HG03139 (cell line): ENCODE measurements around the gene KLK11.
"Not testable (repeated sequence)": the region's sequence is repeated elsewhere in the genome, so short reads cannot be mapped to it uniquely, and the experiment has no call there.

Experiments used
- ATAC-seq: cut with Tn5 transposase; IDR thresholded peaks from one replicate; pipeline ENCODE4 v1.9.1; 2021; ENCODE audit not compliant: unreplicated experiment

Gene KLK11

DNA sequence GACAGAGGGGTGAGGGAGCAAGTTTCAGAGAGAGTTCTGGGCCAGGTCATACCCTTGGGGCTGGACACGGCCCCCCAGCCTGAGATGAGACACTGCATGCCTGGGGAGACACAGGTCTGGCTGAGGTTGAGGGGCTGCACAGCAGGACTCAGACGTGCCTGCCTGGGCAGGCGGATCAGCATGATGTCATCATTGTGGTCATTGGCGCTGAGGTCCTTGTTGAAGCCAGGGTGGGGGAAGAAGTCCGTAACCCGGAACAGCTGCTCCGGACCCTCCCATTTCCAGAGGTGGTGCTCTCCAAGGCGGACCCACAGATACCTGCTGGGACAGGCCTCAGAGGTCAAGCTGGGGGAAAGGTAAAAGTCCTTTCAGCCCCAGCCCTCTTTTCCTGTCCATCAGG, 20.0 kb downstream of the KLK11 start:
- no peak for ATAC-seq

DNA sequence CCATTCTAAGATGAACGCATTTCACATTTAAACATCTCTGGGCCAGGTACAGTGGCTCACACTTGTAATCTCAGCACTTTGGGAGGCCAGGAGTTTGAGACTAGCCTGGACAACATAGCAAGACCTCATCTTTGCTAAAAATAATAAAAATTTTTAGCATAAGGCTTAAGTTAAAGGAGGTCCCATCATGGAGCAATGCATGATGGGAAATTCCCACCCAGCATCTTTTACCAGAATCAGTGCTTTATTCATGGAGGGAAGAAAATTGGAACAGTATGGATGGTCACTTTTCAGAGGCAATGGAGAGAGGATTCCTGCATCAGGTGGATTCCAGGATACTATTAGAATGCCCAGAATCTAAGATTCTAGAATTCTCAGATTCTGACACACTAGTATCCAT, 21.2 kb downstream of the KLK11 start:
- ATAC-seq: no peak

DNA sequence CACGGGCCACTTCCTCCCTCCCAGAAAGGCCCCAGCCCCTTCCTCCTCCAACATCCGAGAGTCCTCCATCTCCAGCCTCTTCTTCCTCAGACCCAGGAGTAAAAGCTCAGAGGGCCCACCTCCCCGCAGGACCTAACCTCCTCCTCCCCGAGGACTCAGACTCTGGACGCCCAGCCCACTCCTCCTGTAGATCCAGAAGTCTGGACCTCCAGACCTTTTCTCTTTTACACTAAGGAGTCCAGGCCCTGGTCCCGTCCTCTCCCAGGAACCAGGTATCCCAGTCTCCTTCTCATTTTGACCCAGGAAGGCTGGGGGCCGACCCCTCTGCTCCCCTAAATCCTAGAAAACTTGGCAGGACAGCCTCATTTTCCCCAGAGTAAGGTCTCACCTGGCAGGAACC, 23.1 kb downstream of the KLK11 start:
- ATAC-seq: no peak

DNA sequence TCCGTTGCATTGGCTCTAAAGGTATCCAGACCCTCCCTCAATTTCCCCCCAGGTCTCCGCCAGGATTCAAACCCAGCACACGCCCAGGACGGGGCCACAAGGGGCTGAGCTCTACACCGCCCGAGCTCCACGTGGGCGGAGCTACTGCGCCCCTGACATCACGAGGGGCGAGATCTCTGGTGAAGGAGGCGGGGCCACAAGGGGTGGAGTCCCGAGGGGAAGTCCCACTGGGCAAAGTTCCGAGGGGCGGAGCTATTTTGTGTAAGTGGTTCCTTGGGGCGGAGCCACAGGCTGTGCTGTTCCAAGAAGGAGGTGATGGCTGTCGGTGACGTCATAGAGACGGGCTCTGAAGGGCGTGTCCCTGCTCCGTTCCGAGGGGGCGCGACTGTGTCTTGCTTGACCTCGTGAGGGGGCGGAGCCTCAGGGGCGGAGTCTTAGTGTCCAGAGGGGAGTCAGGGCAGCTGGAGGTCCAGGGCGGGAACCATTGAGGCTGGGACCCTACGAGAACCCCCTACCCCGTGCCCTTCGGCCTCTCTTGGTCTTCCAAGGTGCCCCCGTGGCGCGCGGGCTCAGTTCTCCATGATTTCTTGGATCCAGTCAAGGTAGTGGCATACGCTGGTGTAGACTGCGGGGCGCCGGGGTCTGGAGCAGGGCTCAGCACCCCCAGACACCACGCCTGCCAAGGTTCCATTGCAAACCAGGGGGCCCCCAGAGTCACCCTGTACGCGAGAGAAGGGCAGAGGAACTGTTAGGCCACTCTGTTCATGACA, 23.7 kb downstream of the KLK11 start:
- no peak for ATAC-seq

DNA sequence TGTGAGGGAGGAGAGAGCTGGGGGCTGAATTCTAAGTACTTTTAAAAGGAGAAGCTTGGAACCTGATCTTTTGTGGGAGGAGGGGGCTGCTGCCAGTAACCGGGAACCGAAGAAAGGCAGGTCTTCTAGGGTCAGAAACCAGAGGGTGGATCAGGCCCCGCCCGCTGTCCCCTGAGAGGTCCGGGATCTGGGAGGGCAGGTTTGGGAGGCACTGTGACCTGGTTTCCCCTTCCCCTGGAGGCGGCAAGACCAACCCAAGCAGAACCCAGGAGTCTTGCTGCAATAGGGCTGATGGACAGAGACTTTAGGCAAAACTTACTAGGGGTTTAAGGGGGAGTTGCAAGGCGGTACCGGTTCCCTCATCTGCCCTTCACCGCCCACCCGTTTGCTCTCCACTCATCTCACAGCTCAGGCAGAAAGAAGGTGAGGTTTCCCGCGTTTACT, 24.3 kb downstream of the KLK11 start:
- no peak for ATAC-seq

DNA sequence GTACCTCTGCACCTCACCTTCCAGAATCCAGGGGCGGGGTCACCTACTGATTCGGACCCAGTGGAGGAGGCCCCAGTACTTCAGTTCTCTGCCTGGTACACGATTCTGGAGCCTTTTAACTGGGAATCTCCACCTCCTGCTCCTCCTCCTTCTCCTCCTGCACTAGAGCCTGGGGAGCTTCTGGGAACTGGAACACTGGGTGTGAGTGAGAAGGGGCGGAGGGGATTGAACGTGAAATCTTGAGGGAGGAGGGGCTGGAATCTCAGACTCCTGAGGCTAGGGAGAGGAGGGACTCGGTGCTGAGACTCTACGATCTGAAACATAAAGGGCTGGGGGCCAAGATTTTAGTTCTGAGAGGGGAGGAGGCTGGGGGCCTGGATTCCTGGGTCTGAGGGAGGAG, 24.9 kb downstream of the KLK11 start, which contains the start of gene KLK8:
TSS of gene KLK8 (minus strand) at position 90 of the 400 bp plus-strand sequence. CDS start 437 bp downstream, outside the sequence.
- no peak for ATAC-seq

DNA sequence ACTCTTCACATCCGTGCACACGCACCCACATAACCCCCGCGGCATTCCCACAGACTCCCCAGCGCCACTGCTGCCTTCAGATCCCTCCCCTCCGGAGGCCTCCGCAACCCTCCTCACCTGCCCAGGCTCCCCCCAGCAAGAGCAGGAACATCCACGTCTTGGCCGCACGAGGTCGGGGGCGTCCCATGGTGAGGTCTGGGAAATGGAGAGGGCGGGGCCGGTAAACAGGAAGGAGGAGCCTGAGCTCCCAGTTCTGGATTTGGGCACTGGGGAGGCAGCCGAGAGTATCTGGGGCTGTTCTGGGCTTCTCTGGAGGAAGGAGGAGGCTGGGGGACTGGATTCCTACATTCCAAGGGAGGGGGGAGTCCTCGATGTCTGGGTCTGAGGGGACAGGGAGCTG, 25.4 kb downstream of the KLK11 start:
- ATAC-seq: no peak

DNA sequence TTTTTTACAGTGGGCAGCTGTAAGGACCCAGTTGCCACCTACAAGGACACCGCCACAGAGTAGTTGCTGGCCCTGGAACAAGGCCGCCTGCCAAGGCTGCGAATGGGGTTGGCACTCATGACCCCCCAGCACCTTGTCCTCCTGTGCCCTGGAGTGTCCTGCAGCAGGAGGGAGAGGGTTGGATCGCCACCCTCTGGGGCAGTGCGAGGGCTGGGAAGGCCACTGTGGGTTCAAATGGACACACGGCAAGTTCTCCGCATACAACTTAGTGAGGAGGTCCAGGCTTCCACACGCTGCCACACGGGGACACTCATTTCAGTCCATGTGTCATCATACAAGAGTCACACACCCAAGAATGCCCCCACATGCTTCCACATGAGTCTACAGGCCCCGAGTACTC, 26.0 kb downstream of the KLK11 start:
- ATAC-seq: no peak

DNA sequence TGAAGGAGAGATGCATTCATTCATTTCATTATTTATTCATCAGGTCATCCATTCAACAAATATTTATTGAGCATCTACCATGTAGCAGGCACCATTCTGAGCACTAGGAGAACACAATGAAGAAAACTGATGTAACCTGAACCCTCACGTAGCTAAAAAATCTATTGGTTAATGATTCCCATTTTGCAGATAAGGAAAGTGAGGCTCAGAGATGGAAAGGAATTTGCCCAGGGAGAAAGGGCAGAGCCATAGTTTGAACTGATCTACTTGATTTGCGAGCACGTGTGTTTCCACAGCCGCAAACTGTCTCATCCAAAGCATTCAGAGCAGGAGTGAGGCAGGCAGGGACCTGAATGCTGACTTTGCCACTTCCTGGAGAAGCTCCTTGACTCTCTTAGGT, 27.7 kb downstream of the KLK11 start:
- ATAC-seq: no peak

DNA sequence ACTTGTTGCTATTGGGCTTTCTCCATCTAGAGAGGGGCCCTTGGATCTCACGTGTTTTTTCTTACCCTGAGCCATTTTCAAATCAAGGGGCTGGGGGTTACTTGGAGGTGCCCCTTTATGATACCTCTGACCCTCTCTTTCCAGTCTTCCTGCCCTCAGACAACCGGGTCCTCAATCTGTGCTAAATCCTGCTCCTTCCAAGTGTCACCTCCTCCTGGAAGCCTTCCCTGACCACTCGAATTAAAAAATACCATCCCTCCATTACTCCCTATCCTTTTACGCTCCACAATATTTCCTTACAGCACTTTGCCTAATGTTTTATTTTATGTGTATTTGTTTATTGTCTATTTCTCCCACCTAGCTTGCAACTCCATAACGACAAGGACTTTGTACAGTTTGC, 28.4 kb downstream of the KLK11 start:
- no peak for ATAC-seq

DNA sequence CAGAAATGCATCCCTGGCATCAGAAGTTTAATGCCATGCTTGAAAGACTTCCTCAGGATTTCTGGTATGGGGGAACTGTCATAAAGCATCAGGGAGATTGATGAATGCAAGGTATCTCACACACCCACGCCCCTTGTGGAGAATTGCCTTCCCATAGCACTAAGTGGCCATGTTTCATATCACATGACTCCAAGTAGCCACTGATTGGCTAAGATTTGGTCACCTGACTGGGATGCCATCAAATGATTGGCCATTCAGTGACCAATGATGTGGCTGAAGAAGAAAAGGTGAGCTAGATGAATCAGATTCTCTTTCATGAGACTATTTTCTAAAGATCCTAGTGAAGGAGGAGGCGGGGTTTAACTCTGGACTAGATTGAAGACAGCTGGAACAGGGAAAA, 32.3 kb downstream of the KLK11 start:
- no peak for ATAC-seq

DNA sequence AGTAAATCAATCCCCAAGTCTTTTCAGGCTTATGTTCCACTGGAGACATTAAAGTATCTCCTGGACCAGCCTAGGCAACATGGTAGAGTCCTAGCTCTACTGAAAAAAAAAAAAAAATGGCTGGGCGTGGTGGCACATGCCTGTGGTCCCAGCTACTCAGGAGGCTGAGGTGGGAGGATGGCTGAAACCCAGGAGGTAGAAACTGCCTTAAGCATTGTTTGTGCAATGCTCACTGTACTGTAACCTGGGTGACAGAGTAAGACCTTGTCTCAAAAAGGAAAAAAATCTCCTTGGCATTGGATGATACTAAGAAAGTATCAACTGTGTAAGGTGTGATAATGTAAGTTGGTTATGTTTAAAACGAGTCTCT, 33.8 kb downstream of the KLK11 start:
- ATAC-seq: no peak

DNA sequence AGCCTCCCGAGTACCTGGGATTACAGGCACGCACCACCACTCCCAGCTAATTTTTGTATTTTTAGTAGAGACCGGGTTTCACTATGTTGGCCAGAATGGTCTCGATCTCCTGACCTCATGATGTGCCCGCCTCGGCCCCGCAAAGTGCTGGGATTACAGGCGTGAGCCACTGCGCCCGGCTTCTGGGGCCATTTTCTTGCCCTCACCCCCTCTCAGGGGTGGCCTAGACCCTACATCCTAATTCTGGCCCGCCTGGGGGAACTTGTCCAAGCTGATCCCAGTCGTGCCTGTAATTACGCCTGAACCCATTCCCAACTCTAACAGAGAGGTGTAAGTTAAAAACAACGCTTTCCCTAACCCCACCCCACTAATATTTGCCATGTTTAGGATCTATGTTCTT, 42.0 kb downstream of the KLK11 start:
- ATAC-seq: not testable (repeated sequence)

DNA sequence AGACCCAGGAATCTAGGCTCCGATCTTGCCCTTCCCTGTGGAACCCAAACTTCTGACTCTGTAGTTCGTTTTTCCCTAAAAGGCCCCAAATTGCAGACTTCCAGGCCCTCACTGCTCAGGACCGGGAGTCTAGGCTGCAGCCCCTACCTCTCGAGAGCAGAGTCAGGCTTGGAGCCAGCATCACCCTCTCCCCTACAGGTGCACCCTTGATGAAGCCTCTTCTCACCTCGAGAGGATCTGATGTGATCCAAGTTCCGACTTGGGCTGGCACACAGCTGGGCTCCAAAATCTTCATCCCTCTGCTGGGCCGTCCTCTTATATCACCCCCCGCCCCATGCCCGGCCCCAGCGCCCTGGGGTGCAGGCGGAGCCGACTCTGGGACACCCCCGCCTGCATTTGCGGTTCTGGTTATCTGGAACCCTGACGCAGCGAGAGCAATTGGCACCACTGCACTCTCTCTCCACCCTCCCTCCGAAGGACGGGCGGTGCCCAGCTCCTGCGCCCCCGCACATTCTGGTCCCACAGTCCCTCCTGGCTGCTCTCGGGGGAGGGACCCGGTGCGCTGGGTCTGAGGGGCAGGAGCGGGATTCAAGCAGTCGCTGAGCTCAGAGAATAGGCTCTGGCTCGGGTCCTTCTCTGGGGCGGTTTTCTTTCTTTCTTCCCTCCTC, 42.7 kb downstream of the KLK11 start, which contains the start of gene KLK7:
TSS of gene KLK7 (minus strand) at position 293 of the 668 bp plus-strand sequence. CDS start 1,518 bp downstream, outside the sequence.
- ATAC-seq: no peak

DNA sequence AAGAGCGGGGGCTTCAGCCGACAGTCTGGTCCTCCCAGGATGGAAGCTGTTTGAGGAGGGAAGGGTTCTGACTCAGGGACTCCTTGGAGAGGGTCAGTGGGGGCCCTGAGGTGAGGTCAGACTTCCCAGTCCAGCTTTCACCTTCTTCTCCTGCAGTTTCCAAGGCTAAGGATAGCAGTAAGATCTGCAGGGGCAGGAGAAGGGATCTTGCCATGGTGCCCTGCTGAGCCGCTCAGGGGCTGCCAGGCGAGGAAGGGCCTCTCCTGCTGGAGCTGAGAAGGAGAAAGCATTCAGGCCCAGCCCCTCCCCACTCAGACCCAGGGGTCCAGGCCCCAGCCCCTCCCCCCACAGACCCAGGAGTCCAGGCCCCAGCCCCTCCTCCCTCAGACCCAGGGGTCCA, 44.2 kb downstream of the KLK11 start:
- ATAC-seq: no peak

DNA sequence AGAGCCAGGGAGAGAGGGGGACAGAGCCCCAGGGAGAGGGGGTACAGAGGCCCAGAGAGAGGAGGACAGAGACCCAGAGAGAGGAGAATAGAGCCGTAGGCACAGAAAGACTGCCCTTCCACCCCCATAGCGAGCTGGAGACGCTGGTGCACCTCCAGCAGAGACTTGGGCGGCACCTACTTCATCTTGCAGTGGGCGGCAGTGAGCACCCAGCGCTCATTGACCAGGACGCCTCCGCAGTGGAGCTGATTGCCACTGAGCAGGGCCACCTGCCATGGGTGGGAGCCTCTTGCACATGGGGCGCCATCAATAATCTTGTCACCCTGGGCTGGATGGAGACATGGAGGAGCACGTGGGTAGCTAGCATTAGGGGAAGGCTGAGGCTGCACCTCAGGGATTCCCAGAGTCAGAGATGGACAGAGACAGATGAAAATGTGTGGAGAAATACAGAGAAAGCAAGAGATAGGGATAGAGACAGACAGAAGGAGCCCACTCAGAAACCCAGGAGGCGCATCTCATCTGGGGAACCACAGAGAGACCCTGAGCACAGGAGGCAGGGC, 44.7 kb downstream of the KLK11 start:
- no peak for ATAC-seq

DNA sequence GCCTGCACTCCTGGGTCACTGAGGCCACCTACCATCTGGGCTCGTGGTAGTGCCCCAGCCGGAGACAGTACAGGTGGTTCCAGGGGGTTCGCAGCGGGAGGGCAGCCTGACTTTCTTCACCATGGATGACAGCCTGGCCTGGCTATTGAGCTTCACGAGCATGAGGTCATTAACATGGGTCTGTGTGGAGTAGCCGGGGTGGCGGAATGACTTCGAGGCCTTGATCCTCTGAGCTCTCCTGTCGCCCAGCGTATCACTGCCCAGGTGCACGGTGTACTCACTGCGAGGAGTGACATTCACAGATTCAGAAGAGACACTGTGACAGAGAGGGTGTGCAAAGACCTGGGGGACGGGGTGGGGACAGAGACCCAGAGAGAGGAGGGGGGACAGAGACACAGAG, 46.2 kb downstream of the KLK11 start:
- no peak for ATAC-seq

DNA sequence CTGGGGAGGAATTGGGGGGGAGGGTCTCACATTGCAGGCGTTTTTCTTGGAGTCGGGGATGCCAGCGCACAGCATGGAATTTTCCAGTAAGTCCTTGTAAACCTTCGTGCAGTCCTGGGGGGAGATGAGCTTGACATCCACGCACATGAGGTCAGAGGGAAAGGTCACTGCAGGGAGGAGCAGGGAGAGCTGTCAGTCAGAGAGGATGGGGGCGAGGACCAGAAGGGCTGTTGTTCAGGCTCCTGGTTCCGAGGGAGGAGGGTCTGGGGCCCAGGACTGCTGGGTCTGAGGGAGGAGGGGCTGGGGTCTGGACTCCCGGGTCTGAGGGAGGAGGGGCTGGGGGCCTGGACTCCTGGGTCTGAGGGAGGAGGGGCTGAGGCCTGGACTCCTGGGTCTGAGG, 46.7 kb downstream of the KLK11 start:
- ATAC-seq: no peak

DNA sequence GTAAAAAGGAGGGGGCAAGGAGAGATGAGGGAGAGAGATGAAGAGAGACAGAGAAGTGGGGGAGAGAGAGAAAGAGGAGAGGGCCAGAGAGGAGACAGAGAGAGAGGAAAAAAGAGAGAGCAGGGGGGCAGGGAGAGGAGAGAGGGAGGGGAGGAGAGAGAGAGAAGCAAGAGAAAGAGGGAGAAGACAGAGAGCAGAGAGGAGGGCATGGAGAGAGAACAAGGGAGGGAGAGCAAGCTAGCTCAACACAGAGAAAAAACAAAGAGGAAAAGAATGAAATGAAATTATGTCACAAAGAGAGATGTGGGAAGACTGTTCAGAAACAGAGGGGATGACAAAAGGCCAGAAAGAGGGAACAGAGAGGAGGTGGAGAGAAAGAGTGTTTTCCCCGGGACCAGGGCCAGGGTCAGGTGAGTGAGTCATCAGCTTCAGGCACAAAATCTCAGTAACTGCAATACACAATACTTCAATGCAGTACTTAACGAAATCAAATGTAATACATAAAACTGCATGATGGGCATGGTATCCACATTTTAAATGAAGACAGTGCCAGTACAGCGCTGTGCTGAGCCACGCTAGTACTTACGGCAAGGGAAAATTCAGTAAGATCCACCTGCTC, 47.5 kb downstream of the KLK11 start:
- no peak for ATAC-seq

DNA sequence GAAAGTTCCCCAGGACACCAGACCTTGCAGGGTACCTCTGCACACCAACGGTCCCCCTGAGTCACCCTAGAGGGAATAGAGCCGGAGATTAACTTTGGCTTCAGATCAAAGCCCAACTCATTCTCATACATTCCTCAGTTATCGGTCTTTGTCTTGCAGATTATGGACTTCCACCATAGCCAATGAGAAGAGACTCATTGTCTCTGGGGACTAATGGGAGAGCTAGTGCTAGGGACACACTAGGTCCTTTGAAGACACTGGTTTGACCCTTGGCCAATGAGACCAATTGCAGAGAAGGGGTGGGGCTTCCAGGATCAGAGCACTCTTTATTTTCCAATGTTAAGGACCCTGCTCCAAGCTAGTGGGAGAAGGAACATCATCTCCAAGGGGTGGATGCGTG, 48.8 kb downstream of the KLK11 start:
- no peak for ATAC-seq

DNA sequence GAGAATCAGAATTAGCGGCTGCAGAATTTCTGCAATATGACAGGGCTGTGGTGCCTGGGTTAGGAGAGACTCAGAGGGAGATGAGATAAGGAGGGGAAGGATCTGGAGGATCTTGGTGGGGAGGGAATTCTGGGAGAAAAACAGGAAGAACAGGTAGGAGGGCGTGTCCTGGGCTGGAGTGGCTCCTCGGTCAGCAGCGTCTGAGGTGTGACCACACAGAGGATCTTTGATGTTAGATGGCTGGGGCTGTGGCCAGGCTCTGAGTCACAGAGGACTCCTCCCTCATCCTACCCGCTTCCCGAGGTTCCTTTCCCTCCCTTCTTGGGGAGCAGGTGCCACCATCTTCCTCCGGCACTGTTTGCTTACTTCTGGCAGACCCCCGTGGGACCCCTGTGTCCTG, 50.6 kb downstream of the KLK11 start:
- no peak for ATAC-seq
